GM18873 (cell line): ENCODE measurements around the gene PRAMEF17.
"Not testable (repeated sequence)": the region's sequence is repeated elsewhere in the genome, so short reads cannot be mapped to it uniquely, and the experiment has no call there.

Source experiments
- ATAC-seq: cut with Tn5 transposase; IDR thresholded peaks from one replicate; pipeline ENCODE4 v1.9.1; 2021; ENCODE audit warnings: mild to moderate bottlenecking, moderate library complexity, moderate number of reproducible peaks; ENCODE audit not compliant: unreplicated experiment, low FRiP score

PRAMEF17 gene

GRCh38 chr1:13439104-13439783 is 49.8 kb downstream of the PRAMEF17 start:
- ATAC-seq, result not testable (repeated sequence)
